OCI-LY3 (cell line): ENCODE measurements around the gene SLC6A9.

Experiments
- EZH2phosphoT487 ChIP-seq: fragments of 200-600 bp; shearing (Covaris generic); IDR thresholded peaks from 2 replicates; pipeline ENCODE4 v1.6.1; 2018; ENCODE audit warnings: antibody characterized with exemption, mixed run types, low read depth
- TF ChIP-seq, protein P1 (sequence below): fragments of 200-600, 300-600 bp; sonication (generic); IDR thresholded peaks from 2 replicates; pipeline ENCODE4 v1.5.1; 2014; ENCODE audit warnings: antibody characterized with exemption, low read length, low read depth

DNA sequence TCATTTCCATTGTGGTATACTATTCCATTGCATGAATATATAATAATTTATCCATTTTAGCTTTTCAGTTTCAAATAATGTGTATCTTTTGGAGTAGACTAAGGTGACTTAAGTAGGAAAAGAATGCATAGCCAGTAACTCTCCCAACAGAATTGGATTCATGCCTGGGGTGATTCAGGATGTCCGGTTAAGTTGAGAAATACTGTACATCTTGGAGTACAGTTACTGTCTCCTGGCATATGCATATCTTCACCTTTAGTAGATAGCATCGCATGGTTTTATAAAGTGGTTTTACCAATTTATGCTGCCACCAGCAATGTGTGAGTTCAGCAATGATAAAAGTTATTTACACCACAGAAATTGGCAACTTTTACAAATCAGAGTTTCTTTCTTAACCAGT, 18.6 kb upstream of the SLC6A9 start:
- TF ChIP-seq, protein P1, sequence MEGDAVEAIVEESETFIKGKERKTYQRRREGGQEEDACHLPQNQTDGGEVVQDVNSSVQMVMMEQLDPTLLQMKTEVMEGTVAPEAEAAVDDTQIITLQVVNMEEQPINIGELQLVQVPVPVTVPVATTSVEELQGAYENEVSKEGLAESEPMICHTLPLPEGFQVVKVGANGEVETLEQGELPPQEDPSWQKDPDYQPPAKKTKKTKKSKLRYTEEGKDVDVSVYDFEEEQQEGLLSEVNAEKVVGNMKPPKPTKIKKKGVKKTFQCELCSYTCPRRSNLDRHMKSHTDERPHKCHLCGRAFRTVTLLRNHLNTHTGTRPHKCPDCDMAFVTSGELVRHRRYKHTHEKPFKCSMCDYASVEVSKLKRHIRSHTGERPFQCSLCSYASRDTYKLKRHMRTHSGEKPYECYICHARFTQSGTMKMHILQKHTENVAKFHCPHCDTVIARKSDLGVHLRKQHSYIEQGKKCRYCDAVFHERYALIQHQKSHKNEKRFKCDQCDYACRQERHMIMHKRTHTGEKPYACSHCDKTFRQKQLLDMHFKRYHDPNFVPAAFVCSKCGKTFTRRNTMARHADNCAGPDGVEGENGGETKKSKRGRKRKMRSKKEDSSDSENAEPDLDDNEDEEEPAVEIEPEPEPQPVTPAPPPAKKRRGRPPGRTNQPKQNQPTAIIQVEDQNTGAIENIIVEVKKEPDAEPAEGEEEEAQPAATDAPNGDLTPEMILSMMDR, result no peak
- TF ChIP-seq EZH2phosphoT487, result no peak
